ENCODE results near the gene EXOSC6.
A peak's percentile ranks its signal among the peaks of the same experiment; 100 is the strongest.
"Not testable (repeated sequence)": the region's sequence is repeated elsewhere in the genome, so short reads cannot be mapped to it uniquely, and the experiment has no call there.

The EXOSC6 gene

GRCh38 chr16:70267922-70268321 is 16.2 kb upstream of the EXOSC6 start:
- H3K4me1 Mint-ChIP-seq (ENCODE audit: low read depth); H3K27me3 Mint-ChIP-seq; H3K36me3 Mint-ChIP-seq; H3K9me3 Mint-ChIP-seq (ENCODE audit: low read depth); H3K4me3 Mint-ChIP-seq: not testable (repeated sequence)
- peak overlapping the region; percentile 46 for H3K27ac Mint-ChIP-seq

- H3K9me3 Mint-ChIP-seq (ENCODE audit: low read depth) = no peaks in the 10 kb centered on the region
- H3K27ac Mint-ChIP-seq = peak overlapping the region; percentile 46
- no peaks in the 10 kb centered on the region for H3K36me3 Mint-ChIP-seq
- no peaks in the 10 kb centered on the region for H3K27me3 Mint-ChIP-seq
- no peaks in the 10 kb centered on the region for H3K4me1 Mint-ChIP-seq (ENCODE audit: low read depth)
- H3K4me3 Mint-ChIP-seq = no peak overlapping the region
Observed at GRCh38 chr16:70267516-70267915, 15.8 kb upstream of the EXOSC6 start.

GRCh38 chr16:70259903-70260302 is 8.2 kb upstream of the EXOSC6 start:
- not testable (repeated sequence) for H3K36me3 Mint-ChIP-seq; H3K27me3 Mint-ChIP-seq; H3K4me3 Mint-ChIP-seq; H3K9me3 Mint-ChIP-seq (ENCODE audit: low read depth); H3K4me1 Mint-ChIP-seq (ENCODE audit: low read depth); H3K27ac Mint-ChIP-seq

GRCh38 chr16:70258946-70259345 is 7.2 kb upstream of the EXOSC6 start:
- Mint-ChIP-seq H3K36me3 (no peaks in the 10 kb centered on the region), H3K4me1 (ENCODE audit: low read depth) (no peaks in the 10 kb centered on the region), H3K27ac (no peak overlapping the region)

GRCh38 chr16:70258065-70258464 is 6.3 kb upstream of the EXOSC6 start:
- Mint-ChIP-seq H3K4me3 (no peak overlapping the region), H3K36me3 (no peaks in the 10 kb centered on the region), H3K27me3 (no peaks in the 10 kb centered on the region), H3K4me1 (ENCODE audit: low read depth) (no peaks in the 10 kb centered on the region), H3K9me3 (ENCODE audit: low read depth) (no peaks in the 10 kb centered on the region), H3K27ac (no peak overlapping the region)

More at GRCh38 chr16:70258946-70259345, 7.2 kb upstream of the EXOSC6 start:
- no peak overlapping the region for H3K4me3 Mint-ChIP-seq
- H3K9me3 Mint-ChIP-seq (ENCODE audit: low read depth) = no peaks in the 10 kb centered on the region
- no peaks in the 10 kb centered on the region for H3K27me3 Mint-ChIP-seq

- Mint-ChIP-seq H3K9me3 (ENCODE audit: low read depth) (no peaks in the 10 kb centered on the region), H3K36me3 (no peaks in the 10 kb centered on the region), H3K4me3 (no peak overlapping the region), H3K27me3 (no peaks in the 10 kb centered on the region), H3K4me1 (ENCODE audit: low read depth) (no peaks in the 10 kb centered on the region), H3K27ac (no peak overlapping the region)
Observed at GRCh38 chr16:70257391-70257790, 5.7 kb upstream of the EXOSC6 start.

GRCh38 chr16:70255574-70255973 is 3.8 kb upstream of the EXOSC6 start:
- Mint-ChIP-seq H3K27me3 (no peaks in the 10 kb centered on the region), H3K36me3 (no peaks in the 10 kb centered on the region), H3K4me1 (ENCODE audit: low read depth) (no peaks in the 10 kb centered on the region), H3K27ac (no peak overlapping the region), H3K9me3 (ENCODE audit: low read depth) (no peaks in the 10 kb centered on the region), H3K4me3 (no peak overlapping the region)

- no peak overlapping the region for H3K4me3 Mint-ChIP-seq
- no peaks in the 10 kb centered on the region for H3K9me3 Mint-ChIP-seq (ENCODE audit: low read depth)
- no peak overlapping the region for H3K27ac Mint-ChIP-seq
- no peaks in the 10 kb centered on the region for H3K36me3 Mint-ChIP-seq
- no peaks in the 10 kb centered on the region for H3K27me3 Mint-ChIP-seq
- H3K4me1 Mint-ChIP-seq (ENCODE audit: low read depth) = peaks cover 3% of the 10 kb centered on the region
Observed at GRCh38 chr16:70254965-70255286, 3.2 kb upstream of the EXOSC6 start.

- H3K9me3 Mint-ChIP-seq (ENCODE audit: low read depth) = no peaks in the 10 kb centered on the region
- no peak overlapping the region for H3K4me3 Mint-ChIP-seq
- H3K27ac Mint-ChIP-seq = no peak overlapping the region
- no peaks in the 10 kb centered on the region for H3K27me3 Mint-ChIP-seq
- peaks cover 2% of the 10 kb centered on the region for H3K36me3 Mint-ChIP-seq
- H3K4me1 Mint-ChIP-seq (ENCODE audit: low read depth) = peaks cover 6% of the 10 kb centered on the region
Observed at GRCh38 chr16:70254180-70254964, 2.6 kb upstream of the EXOSC6 start.

- H3K36me3 Mint-ChIP-seq = peaks cover 2% of the 10 kb centered on the region
- H3K4me1 Mint-ChIP-seq (ENCODE audit: low read depth) = peaks cover 10% of the 10 kb centered on the region
- H3K27ac Mint-ChIP-seq = no peak overlapping the region
- H3K27me3 Mint-ChIP-seq = no peaks in the 10 kb centered on the region
- no peak overlapping the region for H3K4me3 Mint-ChIP-seq
- no peaks in the 10 kb centered on the region for H3K9me3 Mint-ChIP-seq (ENCODE audit: low read depth)
Observed at GRCh38 chr16:70253291-70254106, 1.8 kb upstream of the EXOSC6 start.

GRCh38 chr16:70252355-70252988 is 732 bp upstream of the EXOSC6 start:
- Mint-ChIP-seq H3K36me3 (peaks cover 2% of the 10 kb centered on the region), H3K27ac (no peak overlapping the region), H3K27me3 (no peaks in the 10 kb centered on the region), H3K4me1 (ENCODE audit: low read depth) (peaks cover 19% of the 10 kb centered on the region), H3K9me3 (ENCODE audit: low read depth) (no peaks in the 10 kb centered on the region), H3K4me3 (peak overlapping the region; percentile 52)

- Mint-ChIP-seq H3K27ac (peak overlapping the region; percentile 86), H3K4me3 (peak overlapping the region; percentile 89), H3K9me3 (ENCODE audit: low read depth) (no peaks in the 10 kb centered on the region), H3K36me3 (peaks cover 2% of the 10 kb centered on the region), H3K27me3 (no peaks in the 10 kb centered on the region), H3K4me1 (ENCODE audit: low read depth) (peaks cover 29% of the 10 kb centered on the region)
Observed at GRCh38 chr16:70250748-70251628, 752 bp downstream of the EXOSC6 start.

- not testable (repeated sequence) for H3K9me3 Mint-ChIP-seq (ENCODE audit: low read depth); H3K36me3 Mint-ChIP-seq; H3K27me3 Mint-ChIP-seq
- peak overlapping the region; percentile 77 for H3K27ac Mint-ChIP-seq
- H3K4me3 Mint-ChIP-seq = peak overlapping the region; percentile 89
- H3K4me1 Mint-ChIP-seq (ENCODE audit: low read depth) = peaks cover 32% of the 10 kb centered on the region
Observed at GRCh38 chr16:70249697-70250096, 2.0 kb downstream of the EXOSC6 start.

- H3K9me3 Mint-ChIP-seq (ENCODE audit: low read depth); H3K36me3 Mint-ChIP-seq; H3K27ac Mint-ChIP-seq; H3K27me3 Mint-ChIP-seq; H3K4me1 Mint-ChIP-seq (ENCODE audit: low read depth); H3K4me3 Mint-ChIP-seq: not testable (repeated sequence)
Observed at GRCh38 chr16:70238773-70239172, 13.0 kb downstream of the EXOSC6 start.

GRCh38 chr16:70231831-70232230 is 19.9 kb downstream of the EXOSC6 start:
- H3K4me3 Mint-ChIP-seq; H3K27me3 Mint-ChIP-seq; H3K4me1 Mint-ChIP-seq (ENCODE audit: low read depth); H3K36me3 Mint-ChIP-seq; H3K9me3 Mint-ChIP-seq (ENCODE audit: low read depth); H3K27ac Mint-ChIP-seq: not testable (repeated sequence)

All from activated naive CD8-positive, alpha-beta T cell (primary cell).